Stomach (tissue), 9 donors: ENCODE results near the gene WBP1. TPM values are rescaled to one million over a fixed set of nuclear protein-coding genes. Genes with fewer than 3 reads are reported as not detected.

Source experiments
- DNase-seq, 2 donors: peaks; one replicate each; pipeline versions ENCODE4 v3.0.0 to v3.0.0-alpha.2; 2013 to 2019
- H3K27ac ChIP-seq, 5 donors: fragments of 200-600 bp in 4 of 5; sonication (generic) in 4 of 5; one replicate each; pipeline ENCODE4 v1.5.1; 2013 to 2019; ENCODE audit warnings: mild to moderate bottlenecking in 1 of 5, moderate library complexity in 1 of 5
- H3K27me3 ChIP-seq, 3 donors: fragments of 200-600 bp; sonication (generic); one replicate each; pipeline ENCODE4 v1.5.1; 2017 to 2019; ENCODE audit warnings: mixed run types in 1 of 3
- H3K36me3 ChIP-seq, 4 donors: fragments of 200-600 bp; sonication (generic); 1 replicate in 3 of 4; 2 replicates in 1 of 4; pipeline ENCODE4 v1.5.1; 2016 to 2019
- H3K4me1 ChIP-seq, 4 donors: fragments of 200-600 bp; sonication (generic); one replicate each; pipeline ENCODE4 v1.5.1; 2016 to 2019
- H3K4me3 ChIP-seq, 4 donors: fragments of 200-600 bp; sonication (generic) in 3 of 4; one replicate each; pipeline ENCODE4 v1.5.1; 2016 to 2019; ENCODE audit warnings: mild to moderate bottlenecking in 1 of 4
- H3K9me3 ChIP-seq, 4 donors: fragments of 200-600 bp; sonication (generic); one replicate each; pipeline ENCODE4 v1.5.1; 2016 to 2019
- CTCF ChIP-seq, 7 experiments: fragments of 450-650 bp in 4 of 7; fragments of 200-600 bp in 3 of 7; sonication (generic) in 3 of 7; IDR thresholded peaks; one replicate each; pipeline ENCODE4 v1.5.1; 2016 to 2019; ENCODE audit warnings: antibody characterized with exemption in 7 of 7, control low read depth in 2 of 7, mild to moderate bottlenecking in 1 of 7
- EP300 ChIP-seq: sonication (generic); formaldehyde crosslinking; IDR thresholded peaks from one replicate; pipeline ENCODE4 v1.6.1; 2017; ENCODE audit warnings: antibody characterized with exemption
- POLR2A ChIP-seq, 4 donors: fragments of 450-650 bp; IDR thresholded peaks; one replicate each; pipeline ENCODE4 v1.6.1; 2016; ENCODE audit warnings: antibody characterized with exemption in 4 of 4, control low read depth in 2 of 4, mild to moderate bottlenecking in 1 of 4, moderate library complexity in 1 of 4
- POLR2AphosphoS5 ChIP-seq, 3 donors: sonication (generic); formaldehyde crosslinking; IDR thresholded peaks; one replicate each; pipeline ENCODE4 v1.6.1; 2016; ENCODE audit warnings: antibody characterized with exemption in 3 of 3
- WGBS, 5 donors: extraction: QIAGEN DNeasy Blood & Tissue Kit in 3 of 5; methylation state at CpG; one replicate each; pipeline versions ENCODE4 v1.1.5 to v1.1.7; 2013 to 2018; 5-methylcytosine and 5-hydroxymethylcytosine counted together
- intact Hi-C: fragments of 100-400 bp; cut with DNase I; formaldehyde crosslinking; loops from one replicate; pipeline ENCODE4 v1.15.1; 2023; ENCODE audit warnings: low total_unique reads
- polyA plus RNA-seq, 3 donors: library from polyadenylated mRNA; stranded (reverse); fragments of 200-250 nt; gene quantifications; one replicate each; pipeline ENCODE4 v1.2.3, GENCODE V29; 2013
- total RNA-seq, 5 donors: library from RNA; depleted of rRNA; stranded (reverse); fragments of >200 nt; gene quantifications; one replicate each; pipeline versions ENCODE4 v1.1.0 to v1.2.3, GENCODE V29; 2014 to 2016
- donor health status: healthy with polysubstance abuse.
- donor health status: Bipolar disorder and iron deficiency.
- donor health status: healthy.

Gene WBP1
- total and polyA plus RNA-seq, 8 donors = 1.8 to 82.4 (median 49.3) TPM

DNA sequence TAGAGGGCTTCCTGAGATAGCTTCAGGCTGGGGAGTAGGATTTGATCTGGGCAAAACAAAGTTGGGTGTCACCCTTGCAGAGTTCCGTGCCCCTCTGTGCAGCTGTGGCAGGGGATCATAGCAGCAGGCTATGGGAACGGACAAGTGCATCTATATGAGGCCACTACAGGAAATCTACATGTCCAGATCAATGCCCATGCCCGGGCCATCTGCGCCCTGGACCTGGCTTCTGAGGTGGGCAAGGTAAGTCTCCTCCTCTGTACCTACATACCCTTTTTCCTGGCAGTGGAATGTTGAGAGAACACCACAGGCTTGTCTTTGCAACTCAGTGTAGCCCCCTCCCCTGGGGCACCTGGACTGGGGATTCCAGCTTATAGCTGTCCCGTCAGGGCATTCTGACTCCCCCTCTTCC is 33.2 kb upstream of the WBP1 start:
- no peak for TF ChIP-seq POLR2AphosphoS5 (IDR thresholded peaks at IDR 0.05)
- no peak for TF ChIP-seq CTCF (IDR thresholded peaks at IDR 0.05)
- TF ChIP-seq EP300 = no peak
- no peak for TF ChIP-seq POLR2A (IDR thresholded peaks at IDR 0.05)
- H3K4me1 ChIP-seq = peaks cover 4 to 20% (median 19%) of the 10 kb centered on the region in 4 donors
- no peak overlapping the region for H3K27ac ChIP-seq

DNA sequence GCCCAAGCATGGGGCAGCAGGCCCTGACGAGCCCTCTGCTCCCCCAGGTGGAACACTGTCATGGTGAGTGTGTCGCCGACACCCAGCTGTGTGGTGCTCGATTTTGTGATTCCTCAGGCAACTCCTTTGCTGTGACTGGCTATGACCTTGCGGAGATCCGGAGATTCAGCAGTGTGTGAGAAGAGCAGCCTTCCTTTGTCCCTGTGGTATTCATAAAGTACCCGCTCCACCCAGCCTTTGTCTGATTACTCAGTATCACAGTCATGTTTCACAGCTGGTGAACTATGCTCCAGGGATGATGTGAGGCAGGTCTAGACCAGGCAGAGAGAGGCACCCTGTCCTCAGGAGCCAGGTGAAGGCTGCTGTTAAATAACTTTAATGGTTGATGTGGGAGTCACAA is 32.7 kb upstream of the WBP1 start:
- no peaks in the 10 kb centered on the region for H3K9me3 ChIP-seq
- WGBS, 5 donors = 74 to 92% (median 83%) methylated on average over 7 of the region's 7 CpGs
- TF ChIP-seq POLR2A (IDR thresholded peaks at IDR 0.05) (no peak), POLR2AphosphoS5 (IDR thresholded peaks at IDR 0.05) (no peak), CTCF (IDR thresholded peaks at IDR 0.05) (no peak), EP300 (no peak)
- peaks cover 4 to 18% (median 17%) of the 10 kb centered on the region in 4 donors for H3K4me1 ChIP-seq
- H3K4me3 ChIP-seq = no peak overlapping the region
- intact Hi-C loops = no loop called here
- no peak overlapping the region for H3K27ac ChIP-seq
- H3K27me3 ChIP-seq = no peaks in the 10 kb centered on the region
- H3K36me3 ChIP-seq = peaks cover 30 to 61% (median 59%) of the 10 kb centered on the region in 4 donors
- no peak for DNase-seq

More for the DNA sequence above, 33.2 kb upstream of the WBP1 start:
- Histone ChIP-seq H3K36me3 (peaks cover 25 to 56% (median 54%) of the 10 kb centered on the region in 4 donors), H3K27me3 (no peaks in the 10 kb centered on the region), H3K4me3 (no peak overlapping the region), H3K9me3 (no peaks in the 10 kb centered on the region)
- intact Hi-C loops = no loop called here
- DNase-seq = no peak
- WGBS, 5 donors = 77 to 83% (median 80%) methylated on average over 2 to 5 of the region's 5 CpGs

DNA sequence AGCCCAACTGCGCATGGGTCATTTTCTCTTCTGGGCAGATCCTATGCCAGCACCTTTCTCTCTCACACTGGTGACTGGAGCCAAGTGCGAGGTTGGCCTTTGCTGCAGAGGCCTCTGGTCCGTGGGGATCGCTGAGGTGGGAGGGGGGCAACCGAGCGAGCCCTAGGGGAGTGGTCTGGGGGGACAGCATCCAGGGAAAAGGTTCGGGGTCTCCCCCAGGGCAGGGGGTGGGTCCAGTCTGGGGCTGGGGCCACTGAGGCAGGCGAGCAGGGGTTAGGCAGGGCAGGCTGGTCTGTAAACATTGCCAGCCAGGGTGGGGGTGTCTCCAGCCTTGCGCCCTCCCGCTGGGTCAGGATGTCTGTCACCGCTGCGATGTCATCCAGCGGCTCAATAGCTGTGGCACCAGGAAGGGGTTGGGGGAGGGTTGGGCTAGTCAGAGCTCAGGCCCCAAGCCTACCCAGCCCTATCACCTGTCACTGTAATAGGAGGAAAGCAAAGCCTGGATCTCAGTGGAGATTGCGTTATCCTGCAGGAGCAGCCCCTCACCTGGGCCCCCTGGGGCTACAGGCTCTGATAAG is 32.0 kb upstream of the WBP1 start:
- intact Hi-C loops = no loop called here
- no peaks in the 10 kb centered on the region for H3K27me3 ChIP-seq
- H3K36me3 ChIP-seq = peaks cover 32 to 69% (median 66%) of the 10 kb centered on the region in 4 donors
- WGBS, 5 donors = 67 to 85% (median 76%) methylated on average over 13 to 14 of the region's 14 CpGs
- H3K4me3 ChIP-seq = no peak overlapping the region
- H3K9me3 ChIP-seq = no peaks in the 10 kb centered on the region
- H3K4me1 ChIP-seq = peaks cover 0 to 12% (median 10%) of the 10 kb centered on the region in 4 donors
- DNase-seq = no peak
- TF ChIP-seq POLR2AphosphoS5 (IDR thresholded peaks at IDR 0.05) (no peak), EP300 (no peak), CTCF (IDR thresholded peaks at IDR 0.05) (no peak), POLR2A (IDR thresholded peaks at IDR 0.05) (no peak)
- H3K27ac ChIP-seq = no peak overlapping the region

GRCh38 chr2:74427551-74427950 is 30.7 kb upstream of the WBP1 start:
- WGBS, 5 donors = 77 to 85% (median 80%) methylated on average over 3 of the region's 3 CpGs
- Histone ChIP-seq H3K27ac (no peak overlapping the region), H3K27me3 (no peaks in the 10 kb centered on the region), H3K4me1 (no peaks in the 10 kb centered on the region), H3K36me3 (peaks cover 32 to 82% (median 79%) of the 10 kb centered on the region in 4 donors), H3K9me3 (no peaks in the 10 kb centered on the region), H3K4me3 (no peak overlapping the region)
- DNase-seq = no peak
- intact Hi-C loops = no loop called here
- TF ChIP-seq EP300 (no peak), POLR2A (IDR thresholded peaks at IDR 0.05) (no peak), POLR2AphosphoS5 (IDR thresholded peaks at IDR 0.05) (no peak), CTCF (IDR thresholded peaks at IDR 0.05) (no peak)
